ENCODE results near the gene MIS12.

The MIS12 gene

DNA sequence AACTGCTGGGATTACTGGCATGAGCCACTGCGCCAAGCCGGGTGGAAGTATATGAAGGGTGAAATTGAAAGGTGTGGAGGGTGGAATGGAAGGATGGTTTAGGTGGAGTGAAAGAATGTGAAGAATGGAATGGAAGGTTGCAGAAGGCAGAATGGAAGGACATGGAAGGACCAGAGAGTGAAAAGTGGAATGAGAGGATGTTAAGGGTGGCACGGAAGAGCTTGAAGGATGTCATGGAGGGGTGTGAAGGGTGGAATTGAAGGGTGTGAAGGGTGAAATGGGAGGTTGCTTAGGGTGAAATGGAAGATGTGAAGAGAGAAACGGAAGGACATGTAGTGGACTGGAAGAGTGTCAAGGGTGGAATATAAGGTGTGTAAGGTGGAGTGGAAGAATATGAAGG is 16.2 kb downstream of the MIS12 start:
- ATAC-seq (ENCODE audit: low read depth) (no peak), DNase-seq (ENCODE audit: low spot score) (no peak)
- H3K9me3 ChIP-seq (ENCODE audit: severe bottlenecking) = no peaks in the 10 kb centered on the region
- peaks cover 4% of the 10 kb centered on the region; the same call in 1 of the 2 replicates for H3K36me3 ChIP-seq (ENCODE audit: low read depth)
- H3K27me3 ChIP-seq (ENCODE audit: insufficient read depth, poor library complexity, severe bottlenecking) = no peaks in the 10 kb centered on the region
- no peak overlapping the region for H3K27ac ChIP-seq (ENCODE audit: poor library complexity, severe bottlenecking)
- TF ChIP-seq, protein P1, sequence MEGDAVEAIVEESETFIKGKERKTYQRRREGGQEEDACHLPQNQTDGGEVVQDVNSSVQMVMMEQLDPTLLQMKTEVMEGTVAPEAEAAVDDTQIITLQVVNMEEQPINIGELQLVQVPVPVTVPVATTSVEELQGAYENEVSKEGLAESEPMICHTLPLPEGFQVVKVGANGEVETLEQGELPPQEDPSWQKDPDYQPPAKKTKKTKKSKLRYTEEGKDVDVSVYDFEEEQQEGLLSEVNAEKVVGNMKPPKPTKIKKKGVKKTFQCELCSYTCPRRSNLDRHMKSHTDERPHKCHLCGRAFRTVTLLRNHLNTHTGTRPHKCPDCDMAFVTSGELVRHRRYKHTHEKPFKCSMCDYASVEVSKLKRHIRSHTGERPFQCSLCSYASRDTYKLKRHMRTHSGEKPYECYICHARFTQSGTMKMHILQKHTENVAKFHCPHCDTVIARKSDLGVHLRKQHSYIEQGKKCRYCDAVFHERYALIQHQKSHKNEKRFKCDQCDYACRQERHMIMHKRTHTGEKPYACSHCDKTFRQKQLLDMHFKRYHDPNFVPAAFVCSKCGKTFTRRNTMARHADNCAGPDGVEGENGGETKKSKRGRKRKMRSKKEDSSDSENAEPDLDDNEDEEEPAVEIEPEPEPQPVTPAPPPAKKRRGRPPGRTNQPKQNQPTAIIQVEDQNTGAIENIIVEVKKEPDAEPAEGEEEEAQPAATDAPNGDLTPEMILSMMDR (IDR thresholded peaks at IDR 0.05; ENCODE audit: poor library complexity, severe bottlenecking) = no peak
- H3K4me1 ChIP-seq (ENCODE audit: insufficient read depth, poor library complexity, severe bottlenecking) = no peaks in the 10 kb centered on the region
- no peak overlapping the region for H3K4me3 ChIP-seq (ENCODE audit: severe bottlenecking)

DNA sequence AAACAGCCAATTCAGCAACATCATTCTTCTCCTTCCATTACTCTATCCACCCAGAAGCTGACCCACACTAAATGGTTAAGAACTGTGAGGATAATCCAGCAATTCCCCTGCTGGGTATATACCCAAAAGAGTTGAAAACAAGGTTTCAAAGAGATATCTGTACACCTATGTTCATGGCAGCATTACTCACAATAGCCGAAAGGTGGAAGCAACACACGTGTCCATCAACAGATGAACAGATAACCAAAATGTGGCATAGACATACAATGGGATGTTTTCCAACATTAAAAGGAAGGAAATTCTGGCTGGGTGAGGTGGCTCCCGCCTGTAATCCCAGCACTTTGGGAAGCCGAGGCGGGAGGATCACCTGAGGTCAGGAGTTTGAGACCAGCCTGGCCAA is 19.9 kb downstream of the MIS12 start:
- DNase-seq (ENCODE audit: low spot score) = no peak
- H3K4me1 ChIP-seq (ENCODE audit: insufficient read depth, poor library complexity, severe bottlenecking) = no peaks in the 10 kb centered on the region
- peaks cover 4% of the 10 kb centered on the region; the same call in 1 of the 2 replicates for H3K36me3 ChIP-seq (ENCODE audit: low read depth)
- ATAC-seq (ENCODE audit: low read depth) = no peak
- no peaks in the 10 kb centered on the region for H3K9me3 ChIP-seq (ENCODE audit: severe bottlenecking)
- no peak overlapping the region for H3K27ac ChIP-seq (ENCODE audit: poor library complexity, severe bottlenecking)
- no peak overlapping the region for H3K4me3 ChIP-seq (ENCODE audit: severe bottlenecking)
- TF ChIP-seq, protein P1 (IDR thresholded peaks at IDR 0.05; ENCODE audit: poor library complexity, severe bottlenecking) = no peak
- no peaks in the 10 kb centered on the region for H3K27me3 ChIP-seq (ENCODE audit: insufficient read depth, poor library complexity, severe bottlenecking)

DNA sequence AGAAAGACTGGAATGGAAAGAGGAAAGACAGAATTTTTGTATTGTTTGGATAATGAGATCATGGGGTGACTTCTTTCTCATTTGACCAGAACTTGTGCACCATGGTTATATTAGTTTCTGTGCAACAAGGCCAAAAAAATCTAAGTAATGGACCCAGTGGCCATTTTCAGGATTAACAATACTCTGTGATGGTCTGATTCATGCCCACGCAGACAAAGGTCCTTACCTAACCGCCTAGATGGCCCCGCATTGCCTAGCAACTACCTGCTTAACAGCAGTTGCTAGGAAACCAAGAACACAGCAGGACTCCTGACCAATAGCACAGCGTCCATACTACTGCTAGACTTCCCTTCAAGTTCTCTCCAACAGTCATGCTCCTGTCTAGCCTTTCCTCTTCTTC is 22.4 kb downstream of the MIS12 start:
- TF ChIP-seq, protein P1 (IDR thresholded peaks at IDR 0.05; ENCODE audit: poor library complexity, severe bottlenecking) = no peak
- no peaks in the 10 kb centered on the region for H3K9me3 ChIP-seq (ENCODE audit: severe bottlenecking)
- no peaks in the 10 kb centered on the region for H3K4me1 ChIP-seq (ENCODE audit: insufficient read depth, poor library complexity, severe bottlenecking)
- DNase-seq (ENCODE audit: low spot score) (no peak), ATAC-seq (ENCODE audit: low read depth) (peak; percentile 25; the same call in 1 of the 3 replicates)
- H3K36me3 ChIP-seq (ENCODE audit: low read depth) = peaks cover 4% of the 10 kb centered on the region; the same call in 1 of the 2 replicates
- no peak overlapping the region for H3K4me3 ChIP-seq (ENCODE audit: severe bottlenecking)
- H3K27me3 ChIP-seq (ENCODE audit: insufficient read depth, poor library complexity, severe bottlenecking) = no peaks in the 10 kb centered on the region
- H3K27ac ChIP-seq (ENCODE audit: poor library complexity, severe bottlenecking) = no peak overlapping the region

DNA sequence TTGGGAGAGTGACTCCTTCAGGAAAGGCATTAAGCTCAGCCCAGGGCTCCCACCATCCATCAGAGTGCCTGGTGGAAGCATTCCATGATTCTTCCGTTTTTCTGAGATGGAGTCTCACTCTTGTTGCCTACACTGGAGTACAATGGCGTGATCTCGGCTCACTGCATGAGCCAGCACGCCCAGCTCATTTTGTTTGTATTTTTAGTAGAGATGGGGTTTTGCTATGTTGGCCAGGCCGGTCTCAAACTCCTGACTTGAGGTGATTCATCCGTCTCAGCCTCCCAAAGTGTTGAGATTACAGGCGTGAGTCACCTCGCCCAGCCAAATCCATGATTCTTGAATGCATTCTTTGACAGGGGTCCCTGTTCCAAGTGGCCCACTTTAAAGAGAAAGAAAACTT is 23.1 kb downstream of the MIS12 start:
- H3K4me1 ChIP-seq (ENCODE audit: insufficient read depth, poor library complexity, severe bottlenecking) = no peaks in the 10 kb centered on the region
- TF ChIP-seq, protein P1 (IDR thresholded peaks at IDR 0.05; ENCODE audit: poor library complexity, severe bottlenecking) = no peak
- ATAC-seq (ENCODE audit: low read depth) = peak; percentile 28; the same call in 1 of the 3 replicates
- H3K9me3 ChIP-seq (ENCODE audit: severe bottlenecking) = no peaks in the 10 kb centered on the region
- DNase-seq (ENCODE audit: low spot score) = no peak
- no peak overlapping the region for H3K4me3 ChIP-seq (ENCODE audit: severe bottlenecking)
- no peak overlapping the region for H3K27ac ChIP-seq (ENCODE audit: poor library complexity, severe bottlenecking)
- H3K36me3 ChIP-seq (ENCODE audit: low read depth) = peaks cover 7% of the 10 kb centered on the region
- H3K27me3 ChIP-seq (ENCODE audit: insufficient read depth, poor library complexity, severe bottlenecking) = no peaks in the 10 kb centered on the region

DNA sequence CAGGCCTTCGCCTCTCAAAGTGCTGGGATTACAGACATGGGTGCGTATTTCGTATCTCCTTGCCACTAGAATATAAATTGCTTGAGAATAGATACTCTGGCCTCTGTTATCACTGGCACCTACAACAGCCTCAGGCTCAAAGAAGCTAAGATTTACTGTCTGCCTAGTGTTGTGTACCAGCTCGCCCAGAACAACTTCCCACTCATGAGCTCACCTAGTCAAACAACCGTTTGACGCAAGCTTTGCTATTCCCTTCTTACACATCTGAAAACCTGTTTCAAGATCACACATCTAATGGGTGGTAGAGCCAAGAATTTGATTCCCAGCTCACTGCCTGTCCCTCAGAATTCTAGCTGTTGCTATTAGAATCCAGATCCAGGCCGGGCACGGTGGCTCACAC is 24.4 kb downstream of the MIS12 start:
- 0 out of 3 replicates have a peak, but pooled peaks have one; percentile 35 for ATAC-seq (ENCODE audit: low read depth)
- H3K36me3 ChIP-seq (ENCODE audit: low read depth) = peaks cover 20% of the 10 kb centered on the region

More for the DNA sequence above, 24.4 kb downstream of the MIS12 start:
- H3K4me3 ChIP-seq (ENCODE audit: severe bottlenecking) = no peak overlapping the region
- no peak for DNase-seq (ENCODE audit: low spot score)
- H3K27me3 ChIP-seq (ENCODE audit: insufficient read depth, poor library complexity, severe bottlenecking) = no peaks in the 10 kb centered on the region
- H3K27ac ChIP-seq (ENCODE audit: poor library complexity, severe bottlenecking) = no peak overlapping the region
- TF ChIP-seq, protein P1 (IDR thresholded peaks at IDR 0.05; ENCODE audit: poor library complexity, severe bottlenecking) = no peak
- peaks cover 3% of the 10 kb centered on the region for H3K4me1 ChIP-seq (ENCODE audit: insufficient read depth, poor library complexity, severe bottlenecking)
- H3K9me3 ChIP-seq (ENCODE audit: severe bottlenecking) = no peaks in the 10 kb centered on the region
